OCI-LY1 (cell line): ENCODE results near the gene ITGAV.

ENCODE experiments used
- H2AFZ ChIP-seq: fragments of 200-600 bp; sonication (generic), shearing (Covaris generic); 2 replicates; pipeline ENCODE4 v1.6.0; 2014; ENCODE audit warnings: antibody characterized with exemption, mild to moderate bottlenecking, low read length
- H3F3A ChIP-seq: fragments of 200-600 bp; sonication (generic), shearing (Covaris generic); 2 replicates; pipeline ENCODE4 v1.6.0; 2014; ENCODE audit warnings: mild to moderate bottlenecking, antibody characterized with exemption, low read length, moderate library complexity; ENCODE audit not compliant: insufficient read depth
- H3K27ac ChIP-seq: fragments of 200-600 bp; sonication (generic); 2 replicates; pipeline ENCODE4 v1.5.1; 2014; ENCODE audit warnings: low read length, mixed run types, mild to moderate bottlenecking, low read depth; ENCODE audit not compliant: poor library complexity, severe bottlenecking
- H3K27me3 ChIP-seq: fragments of 200-600 bp; sonication (generic); 2 replicates; pipeline ENCODE4 v1.6.0; 2014; ENCODE audit warnings: antibody characterized with exemption, mild to moderate bottlenecking, low read length, moderate library complexity; ENCODE audit not compliant: insufficient read depth
- H3K36me3 ChIP-seq: fragments of 200-600 bp; sonication (generic); 2 replicates; pipeline ENCODE4 v1.6.1; 2014; ENCODE audit warnings: mild to moderate bottlenecking, antibody characterized with exemption, low read length, moderate library complexity, mixed read lengths; ENCODE audit not compliant: insufficient read depth
- H3K4me1 ChIP-seq: fragments of 200-600 bp; sonication (generic); 2 replicates; pipeline ENCODE4 v1.5.1; 2014; ENCODE audit warnings: mild to moderate bottlenecking, low read length, moderate library complexity; ENCODE audit not compliant: insufficient read depth, severe bottlenecking
- H3K4me2 ChIP-seq: fragments of 200-600 bp; sonication (generic), shearing (Covaris generic); 2 replicates; pipeline ENCODE4 v1.6.1; 2014; ENCODE audit warnings: low read length
- H3K4me3 ChIP-seq: fragments of 200-600 bp; sonication (generic); 2 replicates; pipeline ENCODE4 v1.5.1; 2014; ENCODE audit warnings: low read length, low read depth, mild to moderate bottlenecking, mixed read lengths; ENCODE audit not compliant: poor library complexity, severe bottlenecking
- H3K79me2 ChIP-seq: fragments of 200-600 bp; shearing (Covaris generic); 2 replicates; pipeline ENCODE4 v1.6.1; 2016; ENCODE audit warnings: mixed run types, low read length, mixed read lengths; ENCODE audit not compliant: insufficient read depth
- H3K9ac ChIP-seq: fragments of 200-600 bp; sonication (generic), shearing (Covaris generic); 2 replicates; pipeline ENCODE4 v1.6.1; 2014; ENCODE audit warnings: mild to moderate bottlenecking, low read length, mixed read lengths
- H3K9me2 ChIP-seq: fragments of 200-600 bp; sonication (generic), shearing (Covaris generic); 2 replicates; pipeline ENCODE4 v1.6.1; 2014; ENCODE audit warnings: low read depth, mild to moderate bottlenecking, low read length, mixed read lengths
- H3K9me3 ChIP-seq: fragments of 200-600 bp; shearing (Covaris generic); 2 replicates; pipeline ENCODE4 v1.6.1; 2014; ENCODE audit warnings: low read length, mixed read lengths
- H4K20me1 ChIP-seq: fragments of 200-600 bp; sonication (generic), shearing (Covaris generic); 2 replicates; pipeline ENCODE4 v1.6.0; 2016; ENCODE audit warnings: mild to moderate bottlenecking, low read length; ENCODE audit not compliant: insufficient read depth
- EZH2 ChIP-seq: fragments of 200-600 bp; sonication (generic), shearing (Covaris generic); IDR thresholded peaks from 2 replicates; pipeline ENCODE4 v1.8.0; 2017; ENCODE audit warnings: borderline replicate concordance, mixed run types, mild to moderate bottlenecking, antibody characterized with exemption, low read length, moderate library complexity, mixed read lengths
- TF ChIP-seq, protein P1 (sequence below): fragments of 200-600 bp; sonication (generic), shearing (Covaris generic); IDR thresholded peaks from 2 replicates; pipeline ENCODE4 v1.5.1; 2017; ENCODE audit warnings: mild to moderate bottlenecking, antibody characterized with exemption, low read length, moderate library complexity, mixed read lengths

ITGAV gene

GRCh38 chr2:186688813-186689212 lies 99.0 kb downstream of the ITGAV start:
- H3K9me3 ChIP-seq, result peaks cover 8% of the 10 kb centered on the region; the same call in 1 of the 2 replicates
- no peak overlapping the region for H2AFZ ChIP-seq
- H3K27ac ChIP-seq, result no peak overlapping the region

DNA sequence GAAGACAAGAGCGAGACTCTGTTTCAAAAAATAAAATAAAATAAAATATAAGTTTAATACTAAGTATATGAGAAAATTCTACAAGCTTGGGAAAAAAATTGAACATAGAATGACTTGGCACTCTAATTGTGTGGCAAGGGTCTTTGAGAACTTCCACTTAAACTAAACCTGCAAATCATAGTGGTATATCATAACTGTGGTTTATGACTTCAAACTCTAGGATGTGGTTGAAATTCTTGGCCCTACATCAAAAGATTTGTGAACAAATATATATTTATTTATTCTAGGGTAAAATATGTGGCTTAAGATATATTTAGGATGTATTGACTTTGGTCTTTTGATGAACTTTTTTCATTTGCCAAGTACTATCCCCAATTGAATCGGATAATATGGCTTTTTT lies 100.9 kb downstream of the ITGAV start:
- Histone ChIP-seq H2AFZ (no peak overlapping the region), H3K9me3 (peaks cover 8% of the 10 kb centered on the region; the same call in 1 of the 2 replicates), H3K4me1 (peaks cover 9% of the 10 kb centered on the region), H3K4me3 (no peak overlapping the region), H3K9ac (no peak overlapping the region), H3K36me3 (no peaks in the 10 kb centered on the region), H3K27me3 (no peaks in the 10 kb centered on the region), H3K9me2 (no peaks in the 10 kb centered on the region), H4K20me1 (no peaks in the 10 kb centered on the region), H3K27ac (no peak overlapping the region), H3K79me2 (no peaks in the 10 kb centered on the region), H3K4me2 (no peak overlapping the region), H3F3A (no peaks in the 10 kb centered on the region)
- TF ChIP-seq, protein P1, sequence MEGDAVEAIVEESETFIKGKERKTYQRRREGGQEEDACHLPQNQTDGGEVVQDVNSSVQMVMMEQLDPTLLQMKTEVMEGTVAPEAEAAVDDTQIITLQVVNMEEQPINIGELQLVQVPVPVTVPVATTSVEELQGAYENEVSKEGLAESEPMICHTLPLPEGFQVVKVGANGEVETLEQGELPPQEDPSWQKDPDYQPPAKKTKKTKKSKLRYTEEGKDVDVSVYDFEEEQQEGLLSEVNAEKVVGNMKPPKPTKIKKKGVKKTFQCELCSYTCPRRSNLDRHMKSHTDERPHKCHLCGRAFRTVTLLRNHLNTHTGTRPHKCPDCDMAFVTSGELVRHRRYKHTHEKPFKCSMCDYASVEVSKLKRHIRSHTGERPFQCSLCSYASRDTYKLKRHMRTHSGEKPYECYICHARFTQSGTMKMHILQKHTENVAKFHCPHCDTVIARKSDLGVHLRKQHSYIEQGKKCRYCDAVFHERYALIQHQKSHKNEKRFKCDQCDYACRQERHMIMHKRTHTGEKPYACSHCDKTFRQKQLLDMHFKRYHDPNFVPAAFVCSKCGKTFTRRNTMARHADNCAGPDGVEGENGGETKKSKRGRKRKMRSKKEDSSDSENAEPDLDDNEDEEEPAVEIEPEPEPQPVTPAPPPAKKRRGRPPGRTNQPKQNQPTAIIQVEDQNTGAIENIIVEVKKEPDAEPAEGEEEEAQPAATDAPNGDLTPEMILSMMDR, result no peak
- TF ChIP-seq EZH2, result no peak

More at GRCh38 chr2:186688813-186689212, 99.0 kb downstream of the ITGAV start:
- Histone ChIP-seq H3K79me2 (no peaks in the 10 kb centered on the region), H4K20me1 (no peaks in the 10 kb centered on the region), H3K9ac (no peak overlapping the region), H3K4me1 (peaks cover 4% of the 10 kb centered on the region), H3K36me3 (no peaks in the 10 kb centered on the region), H3K9me2 (no peaks in the 10 kb centered on the region), H3F3A (no peaks in the 10 kb centered on the region), H3K4me2 (no peak overlapping the region), H3K4me3 (no peak overlapping the region), H3K27me3 (no peaks in the 10 kb centered on the region)
- TF ChIP-seq, protein P1, result no peak
- no peak for TF ChIP-seq EZH2

GRCh38 chr2:186691231-186691630 lies 101.4 kb downstream of the ITGAV start:
- Histone ChIP-seq H3K9me2 (no peaks in the 10 kb centered on the region), H3K27ac (no peak overlapping the region), H3K9me3 (peaks cover 8% of the 10 kb centered on the region; the same call in 1 of the 2 replicates), H2AFZ (no peak overlapping the region), H3K9ac (no peak overlapping the region), H3K36me3 (no peaks in the 10 kb centered on the region), H3F3A (no peaks in the 10 kb centered on the region), H4K20me1 (no peaks in the 10 kb centered on the region), H3K4me2 (no peak overlapping the region), H3K79me2 (no peaks in the 10 kb centered on the region), H3K4me3 (no peak overlapping the region), H3K27me3 (no peaks in the 10 kb centered on the region), H3K4me1 (peaks cover 9% of the 10 kb centered on the region)
- no peak for TF ChIP-seq EZH2
- TF ChIP-seq, protein P1, result no peak
